Skin epidermis (tissue), 12 donors: Measurements from ENCODE around the gene NTRK3.
"Not testable (repeated sequence)": the region's sequence is repeated elsewhere in the genome, so short reads cannot be mapped to it uniquely, and the experiment has no call there.

Experiments used
- H3K27ac ChIP-seq, 21 experiments: fragments of 200-600 bp; sonication (generic) in 11 of 21; one replicate each; pipeline ENCODE4 v1.5.0; 2020; ENCODE audit warnings: mild to moderate bottlenecking in 3 of 21, inconsistent platforms in 2 of 21, moderate library complexity in 2 of 21
- H3K4me3 ChIP-seq, 7 experiments: fragments of 200-600 bp; sonication (generic) in 2 of 7; one replicate each; pipeline ENCODE4 v1.5.0; 2020; ENCODE audit warnings: inconsistent platforms in 2 of 7, mild to moderate bottlenecking in 2 of 7, moderate library complexity in 1 of 7

The NTRK3 gene

GRCh38 chr15:87874896-87875711, 381.4 kb downstream of the NTRK3 start:
- Histone ChIP-seq H3K27ac (no peak overlapping the region), H3K4me3 (no peak overlapping the region)

GRCh38 chr15:87873516-87873915, 383.0 kb downstream of the NTRK3 start:
- H3K27ac ChIP-seq, result no peak overlapping the region

GRCh38 chr15:87871731-87872320, 384.7 kb downstream of the NTRK3 start:
- Histone ChIP-seq H3K4me3 (no peak overlapping the region), H3K27ac (no peak overlapping the region)

More at GRCh38 chr15:87873516-87873915, 383.0 kb downstream of the NTRK3 start:
- no peak overlapping the region for H3K4me3 ChIP-seq

- Histone ChIP-seq H3K27ac (no peak overlapping the region), H3K4me3 (no peak overlapping the region)
Measured at GRCh38 chr15:87871258-87871681, 385.3 kb downstream of the NTRK3 start.

GRCh38 chr15:87866961-87867360, 389.6 kb downstream of the NTRK3 start:
- Histone ChIP-seq H3K27ac (no peak overlapping the region), H3K4me3 (no peak overlapping the region)

- Histone ChIP-seq H3K4me3 (no peak overlapping the region), H3K27ac (no peak overlapping the region)
Measured at GRCh38 chr15:87863152-87863551, 393.4 kb downstream of the NTRK3 start.

- Histone ChIP-seq H3K4me3 (no peak overlapping the region), H3K27ac (no peak overlapping the region)
Measured at GRCh38 chr15:87860743-87861142, 395.8 kb downstream of the NTRK3 start.

- no peak overlapping the region for H3K27ac ChIP-seq
- no peak overlapping the region for H3K4me3 ChIP-seq
Measured at GRCh38 chr15:87858651-87859050, 397.9 kb downstream of the NTRK3 start.

GRCh38 chr15:87851497-87851896, 405.0 kb downstream of the NTRK3 start:
- no peak overlapping the region for H3K27ac ChIP-seq
- no peak overlapping the region for H3K4me3 ChIP-seq

- Histone ChIP-seq H3K27ac (no peak overlapping the region), H3K4me3 (no peak overlapping the region)
Measured at GRCh38 chr15:87850916-87851315, 405.6 kb downstream of the NTRK3 start.

- H3K4me3 ChIP-seq, result no peak overlapping the region
- no peak overlapping the region for H3K27ac ChIP-seq
Measured at GRCh38 chr15:87849181-87849580, 407.4 kb downstream of the NTRK3 start.

- Histone ChIP-seq H3K4me3 (no peak overlapping the region), H3K27ac (no peak overlapping the region)
Measured at GRCh38 chr15:87848012-87848411, 408.5 kb downstream of the NTRK3 start.

- H3K27ac ChIP-seq, result no peak overlapping the region
Measured at GRCh38 chr15:87846746-87847145, 409.8 kb downstream of the NTRK3 start.

GRCh38 chr15:87843312-87843711, 413.2 kb downstream of the NTRK3 start:
- H3K4me3 ChIP-seq, result no peak overlapping the region
- H3K27ac ChIP-seq, result no peak overlapping the region

More at GRCh38 chr15:87846746-87847145, 409.8 kb downstream of the NTRK3 start:
- no peak overlapping the region for H3K4me3 ChIP-seq

- Histone ChIP-seq H3K4me3 (no peak overlapping the region), H3K27ac (no peak overlapping the region)
Measured at GRCh38 chr15:87841426-87841998, 415.0 kb downstream of the NTRK3 start.

- not testable (repeated sequence) for H3K27ac ChIP-seq, H3K4me3 ChIP-seq
Measured at GRCh38 chr15:87835830-87836229, 420.7 kb downstream of the NTRK3 start.

- not testable (repeated sequence) for H3K27ac ChIP-seq, H3K4me3 ChIP-seq
Measured at GRCh38 chr15:87833333-87833732, 423.2 kb downstream of the NTRK3 start.

GRCh38 chr15:87829332-87830050, 427.0 kb downstream of the NTRK3 start:
- H3K27ac ChIP-seq, result no peak overlapping the region
- no peak overlapping the region for H3K4me3 ChIP-seq

- Histone ChIP-seq H3K4me3 (no peak overlapping the region), H3K27ac (no peak overlapping the region)
Measured at GRCh38 chr15:87828608-87829007, 427.9 kb downstream of the NTRK3 start.

- no peak overlapping the region for H3K27ac ChIP-seq
Measured at GRCh38 chr15:87827131-87827530, 429.4 kb downstream of the NTRK3 start.

More at GRCh38 chr15:87827131-87827530, 429.4 kb downstream of the NTRK3 start:
- H3K4me3 ChIP-seq, result no peak overlapping the region
